Measurements from ENCODE around the gene AFG1L. TPM values are rescaled to one million over a fixed set of nuclear protein-coding genes. Genes with fewer than 3 reads are reported as not detected.

Gene AFG1L
- polyA plus RNA-seq, 1 of the 3 experiments (the other 2 are of a cell fraction), result 0.71 TPM

DNA sequence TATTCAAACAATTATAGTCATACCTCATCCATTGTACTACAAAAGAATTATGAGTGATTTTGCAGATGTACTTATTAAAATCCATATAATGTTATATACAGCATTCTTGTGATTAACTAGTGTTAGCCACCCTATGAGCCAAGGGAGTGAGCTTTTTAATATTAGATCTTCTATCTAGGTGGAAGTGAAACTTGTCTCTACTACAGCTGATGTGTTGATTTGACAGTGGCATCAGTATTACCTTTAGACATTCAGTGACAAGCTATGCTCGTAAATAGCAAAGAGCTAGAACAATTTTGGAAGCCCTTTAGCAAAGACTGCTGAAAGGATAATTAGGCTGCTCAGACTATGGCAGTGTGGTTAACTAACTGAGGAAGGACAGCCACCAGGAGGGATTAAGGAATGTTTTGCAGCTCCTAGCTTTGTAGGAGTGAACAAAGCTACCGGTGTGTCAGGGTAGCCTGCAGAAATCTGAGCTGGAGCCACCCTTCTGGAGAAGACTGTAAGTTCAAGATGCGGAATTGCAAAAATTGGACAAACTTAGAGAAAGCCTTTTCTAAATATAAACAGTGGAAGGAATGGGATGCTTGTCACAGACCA, 73.7 kb downstream of the AFG1L start:
- Histone ChIP-seq H3K4me2 (no peak overlapping the region), H3K9me2 (no peaks in the 10 kb centered on the region), H3K4me1 (ENCODE audit: control insufficient read depth in 1 of 2, insufficient read depth in 2 of 2, low read depth in 1 of 2, low read length in 1 of 2) (no peaks in the 10 kb centered on the region; a peak in 2 of 4 replicates), H3K27ac (ENCODE audit: low read depth in 2 of 2, low read length in 1 of 2) (no peak overlapping the region), H3K4me3 (ENCODE audit: low read depth in 2 of 2, low read length in 1 of 2) (no peak overlapping the region), H3K36me3 (replicated peaks in 1 of 2; ENCODE audit: control insufficient read depth in 1 of 2, insufficient read depth in 2 of 2, low read length in 1 of 2) (no peaks in the 10 kb centered on the region), H2AFZ (ENCODE audit: low read depth) (no peak overlapping the region), H4K20me1 (ENCODE audit: insufficient read depth) (no peaks in the 10 kb centered on the region), H3F3A (replicated peaks; ENCODE audit: insufficient read depth) (peaks cover 5% of the 10 kb centered on the region), H3K27me3 (ENCODE audit: insufficient read depth) (no peaks in the 10 kb centered on the region), H3K9me3 (no peaks in the 10 kb centered on the region), H3K79me2 (ENCODE audit: insufficient read depth) (no peaks in the 10 kb centered on the region), H3K9ac (no peak overlapping the region)
- TF ChIP-seq EZH2phosphoT487 (IDR thresholded peaks at IDR 0.05; ENCODE audit: borderline replicate concordance, low read depth), result no peak
- TF ChIP-seq, protein P1, sequence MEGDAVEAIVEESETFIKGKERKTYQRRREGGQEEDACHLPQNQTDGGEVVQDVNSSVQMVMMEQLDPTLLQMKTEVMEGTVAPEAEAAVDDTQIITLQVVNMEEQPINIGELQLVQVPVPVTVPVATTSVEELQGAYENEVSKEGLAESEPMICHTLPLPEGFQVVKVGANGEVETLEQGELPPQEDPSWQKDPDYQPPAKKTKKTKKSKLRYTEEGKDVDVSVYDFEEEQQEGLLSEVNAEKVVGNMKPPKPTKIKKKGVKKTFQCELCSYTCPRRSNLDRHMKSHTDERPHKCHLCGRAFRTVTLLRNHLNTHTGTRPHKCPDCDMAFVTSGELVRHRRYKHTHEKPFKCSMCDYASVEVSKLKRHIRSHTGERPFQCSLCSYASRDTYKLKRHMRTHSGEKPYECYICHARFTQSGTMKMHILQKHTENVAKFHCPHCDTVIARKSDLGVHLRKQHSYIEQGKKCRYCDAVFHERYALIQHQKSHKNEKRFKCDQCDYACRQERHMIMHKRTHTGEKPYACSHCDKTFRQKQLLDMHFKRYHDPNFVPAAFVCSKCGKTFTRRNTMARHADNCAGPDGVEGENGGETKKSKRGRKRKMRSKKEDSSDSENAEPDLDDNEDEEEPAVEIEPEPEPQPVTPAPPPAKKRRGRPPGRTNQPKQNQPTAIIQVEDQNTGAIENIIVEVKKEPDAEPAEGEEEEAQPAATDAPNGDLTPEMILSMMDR (IDR thresholded peaks at IDR 0.05), result no peak
- TF ChIP-seq POLR2AphosphoS5 (IDR thresholded peaks at IDR 0.05; ENCODE audit: low read depth, low read length), result no peak
- TF ChIP-seq YY1 (IDR thresholded peaks at IDR 0.05; ENCODE audit: low read depth), result no peak
- no peak for TF ChIP-seq FOXM1 (IDR thresholded peaks at IDR 0.05; ENCODE audit: low read depth)
- no peak for TF ChIP-seq NRF1 (IDR thresholded peaks at IDR 0.05; ENCODE audit: low read depth, low read length)
- TF ChIP-seq, protein P2, sequence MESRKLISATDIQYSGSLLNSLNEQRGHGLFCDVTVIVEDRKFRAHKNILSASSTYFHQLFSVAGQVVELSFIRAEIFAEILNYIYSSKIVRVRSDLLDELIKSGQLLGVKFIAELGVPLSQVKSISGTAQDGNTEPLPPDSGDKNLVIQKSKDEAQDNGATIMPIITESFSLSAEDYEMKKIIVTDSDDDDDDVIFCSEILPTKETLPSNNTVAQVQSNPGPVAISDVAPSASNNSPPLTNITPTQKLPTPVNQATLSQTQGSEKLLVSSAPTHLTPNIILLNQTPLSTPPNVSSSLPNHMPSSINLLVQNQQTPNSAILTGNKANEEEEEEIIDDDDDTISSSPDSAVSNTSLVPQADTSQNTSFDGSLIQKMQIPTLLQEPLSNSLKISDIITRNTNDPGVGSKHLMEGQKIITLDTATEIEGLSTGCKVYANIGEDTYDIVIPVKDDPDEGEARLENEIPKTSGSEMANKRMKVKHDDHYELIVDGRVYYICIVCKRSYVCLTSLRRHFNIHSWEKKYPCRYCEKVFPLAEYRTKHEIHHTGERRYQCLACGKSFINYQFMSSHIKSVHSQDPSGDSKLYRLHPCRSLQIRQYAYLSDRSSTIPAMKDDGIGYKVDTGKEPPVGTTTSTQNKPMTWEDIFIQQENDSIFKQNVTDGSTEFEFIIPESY (IDR thresholded peaks at IDR 0.05; ENCODE audit: borderline replicate concordance, low read depth), result no peak
- no peak for TF ChIP-seq MXI1 (IDR thresholded peaks at IDR 0.05; ENCODE audit: low read depth, low read length)
- no peak for TF ChIP-seq NFIC (IDR thresholded peaks at IDR 0.05; ENCODE audit: borderline replicate concordance)
- 98% methylated on average over 3 of the region's 3 CpGs for WGBS (ENCODE audit: low lambda C conversion rate)
- POLR2A ChIA-PET, result no interaction called here
- CTCF ChIA-PET, result interaction anchor here (1.5 kb wide), 1 partner anchor 12 kb away, joined by 3 read pairs; no protein-coding TSS in a partner anchor
- no peak for DNase-seq

DNA sequence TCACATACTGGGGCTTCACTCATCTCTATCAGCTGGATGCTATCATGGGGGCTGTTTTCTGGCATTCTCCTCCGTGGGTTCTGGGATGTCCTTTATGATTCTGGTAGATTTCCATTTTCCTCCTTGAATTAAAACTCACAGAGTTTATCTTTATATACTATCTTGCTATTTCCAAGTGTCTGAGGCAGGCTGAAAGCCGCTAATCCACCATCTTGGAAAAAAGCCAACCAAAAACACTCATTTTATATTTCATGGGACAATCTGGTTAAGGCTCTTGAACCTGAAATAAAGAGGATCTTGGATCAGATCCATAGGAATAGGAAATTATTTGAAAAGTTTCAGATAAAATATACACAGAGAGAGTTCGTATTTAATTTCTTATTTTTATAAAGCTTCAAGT, 86.0 kb downstream of the AFG1L start:
- no peaks in the 10 kb centered on the region for H3K9me3 ChIP-seq
- no peak overlapping the region for H3K4me3 ChIP-seq (ENCODE audit: low read depth in 2 of 2, low read length in 1 of 2)
- H3K4me1 ChIP-seq (ENCODE audit: control insufficient read depth in 1 of 2, insufficient read depth in 2 of 2, low read depth in 1 of 2, low read length in 1 of 2), result peaks cover 0 to 3% of the 10 kb centered on the region in 2 experiments; a peak in 1 of 4 replicates
- no peaks in the 10 kb centered on the region for H3K79me2 ChIP-seq (ENCODE audit: insufficient read depth)
- no peaks in the 10 kb centered on the region for H3K36me3 ChIP-seq (replicated peaks in 1 of 2; ENCODE audit: control insufficient read depth in 1 of 2, insufficient read depth in 2 of 2, low read length in 1 of 2)
- WGBS (ENCODE audit: low lambda C conversion rate), result 79% methylated on average over 3 of the region's 3 CpGs
- H2AFZ ChIP-seq (ENCODE audit: low read depth), result no peak overlapping the region
- ChIA-PET POLR2A (no interaction called here), CTCF (no interaction called here)
- H4K20me1 ChIP-seq (ENCODE audit: insufficient read depth), result no peaks in the 10 kb centered on the region
- no peak overlapping the region for H3K9ac ChIP-seq
- no peak for DNase-seq
- no peak overlapping the region for H3K4me2 ChIP-seq
- H3F3A ChIP-seq (replicated peaks; ENCODE audit: insufficient read depth), result no peaks in the 10 kb centered on the region
- no peak overlapping the region for H3K27ac ChIP-seq (ENCODE audit: low read depth in 2 of 2, low read length in 1 of 2)
- H3K9me2 ChIP-seq, result no peaks in the 10 kb centered on the region
- no peaks in the 10 kb centered on the region for H3K27me3 ChIP-seq (ENCODE audit: insufficient read depth)
- TF ChIP-seq RXRA (IDR thresholded peaks at IDR 0.05; ENCODE audit: borderline replicate concordance, low read depth), result no peak
- no peak for TF ChIP-seq POLR2AphosphoS5 (IDR thresholded peaks at IDR 0.05; ENCODE audit: low read depth, low read length)
- TF ChIP-seq SMC3 (IDR thresholded peaks at IDR 0.05; ENCODE audit: low read depth, low read length), result no peak
- TF ChIP-seq, protein P3, sequence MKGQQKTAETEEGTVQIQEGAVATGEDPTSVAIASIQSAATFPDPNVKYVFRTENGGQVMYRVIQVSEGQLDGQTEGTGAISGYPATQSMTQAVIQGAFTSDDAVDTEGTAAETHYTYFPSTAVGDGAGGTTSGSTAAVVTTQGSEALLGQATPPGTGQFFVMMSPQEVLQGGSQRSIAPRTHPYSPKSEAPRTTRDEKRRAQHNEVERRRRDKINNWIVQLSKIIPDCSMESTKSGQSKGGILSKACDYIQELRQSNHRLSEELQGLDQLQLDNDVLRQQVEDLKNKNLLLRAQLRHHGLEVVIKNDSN (IDR thresholded peaks at IDR 0.05; ENCODE audit: borderline replicate concordance, low read depth), result no peak
- TF ChIP-seq CHD2 (IDR thresholded peaks at IDR 0.05; ENCODE audit: low read length, partially characterized antibody), result no peak
- TF ChIP-seq JUND (IDR thresholded peaks at IDR 0.05), result no peak
- TF ChIP-seq TEAD4 (IDR thresholded peaks at IDR 0.05; ENCODE audit: borderline replicate concordance, insufficient read depth), result no peak
- TF ChIP-seq TCF12 (IDR thresholded peaks at IDR 0.05), result no peak
- no peak for TF ChIP-seq MEF2A (IDR thresholded peaks at IDR 0.05; ENCODE audit: borderline replicate concordance, low read depth)
- TF ChIP-seq, protein P4, sequence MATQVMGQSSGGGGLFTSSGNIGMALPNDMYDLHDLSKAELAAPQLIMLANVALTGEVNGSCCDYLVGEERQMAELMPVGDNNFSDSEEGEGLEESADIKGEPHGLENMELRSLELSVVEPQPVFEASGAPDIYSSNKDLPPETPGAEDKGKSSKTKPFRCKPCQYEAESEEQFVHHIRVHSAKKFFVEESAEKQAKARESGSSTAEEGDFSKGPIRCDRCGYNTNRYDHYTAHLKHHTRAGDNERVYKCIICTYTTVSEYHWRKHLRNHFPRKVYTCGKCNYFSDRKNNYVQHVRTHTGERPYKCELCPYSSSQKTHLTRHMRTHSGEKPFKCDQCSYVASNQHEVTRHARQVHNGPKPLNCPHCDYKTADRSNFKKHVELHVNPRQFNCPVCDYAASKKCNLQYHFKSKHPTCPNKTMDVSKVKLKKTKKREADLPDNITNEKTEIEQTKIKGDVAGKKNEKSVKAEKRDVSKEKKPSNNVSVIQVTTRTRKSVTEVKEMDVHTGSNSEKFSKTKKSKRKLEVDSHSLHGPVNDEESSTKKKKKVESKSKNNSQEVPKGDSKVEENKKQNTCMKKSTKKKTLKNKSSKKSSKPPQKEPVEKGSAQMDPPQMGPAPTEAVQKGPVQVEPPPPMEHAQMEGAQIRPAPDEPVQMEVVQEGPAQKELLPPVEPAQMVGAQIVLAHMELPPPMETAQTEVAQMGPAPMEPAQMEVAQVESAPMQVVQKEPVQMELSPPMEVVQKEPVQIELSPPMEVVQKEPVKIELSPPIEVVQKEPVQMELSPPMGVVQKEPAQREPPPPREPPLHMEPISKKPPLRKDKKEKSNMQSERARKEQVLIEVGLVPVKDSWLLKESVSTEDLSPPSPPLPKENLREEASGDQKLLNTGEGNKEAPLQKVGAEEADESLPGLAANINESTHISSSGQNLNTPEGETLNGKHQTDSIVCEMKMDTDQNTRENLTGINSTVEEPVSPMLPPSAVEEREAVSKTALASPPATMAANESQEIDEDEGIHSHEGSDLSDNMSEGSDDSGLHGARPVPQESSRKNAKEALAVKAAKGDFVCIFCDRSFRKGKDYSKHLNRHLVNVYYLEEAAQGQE (IDR thresholded peaks at IDR 0.05; ENCODE audit: low read depth, low read length), result no peak
- no peak for TF ChIP-seq YY1 (IDR thresholded peaks at IDR 0.05; ENCODE audit: low read depth)
- TF ChIP-seq RFX5 (IDR thresholded peaks at IDR 0.05; ENCODE audit: low read length), result no peak
- no peak for TF ChIP-seq MXI1 (IDR thresholded peaks at IDR 0.05; ENCODE audit: low read depth, low read length)
- TF ChIP-seq, protein P5, sequence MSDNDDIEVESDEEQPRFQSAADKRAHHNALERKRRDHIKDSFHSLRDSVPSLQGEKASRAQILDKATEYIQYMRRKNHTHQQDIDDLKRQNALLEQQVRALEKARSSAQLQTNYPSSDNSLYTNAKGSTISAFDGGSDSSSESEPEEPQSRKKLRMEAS (IDR thresholded peaks at IDR 0.05; ENCODE audit: low read depth), result no peak

Measured in SK-N-SH (cell line).